M059J (cell line): ENCODE data around the gene HOXB8. TPM values are rescaled to one million over a fixed set of nuclear protein-coding genes. Genes with fewer than 3 reads are reported as not detected.
A peak's percentile ranks its signal among the peaks of the same experiment; 100 is the strongest.

ENCODE experiments used
- DNase-seq: peaks from one replicate; pipeline ENCODE4 v3.0.0-alpha.2; 2012; ENCODE audit warnings: low read depth
- total RNA-seq: library from RNA; depleted of rRNA; stranded (reverse); fragments of >200 nt; shearing (Covaris generic); gene quantifications from 2 replicates; pipeline ENCODE4 v1.2.3, GENCODE V29; 2014

The HOXB8 gene
- total RNA-seq, 1 experiment from 2014 or later: 5.5 TPM

- DNase-seq: peak; percentile 56
Observed at GRCh38 chr17:48624544-48625494, 9.7 kb upstream of the HOXB8 start.

DNA sequence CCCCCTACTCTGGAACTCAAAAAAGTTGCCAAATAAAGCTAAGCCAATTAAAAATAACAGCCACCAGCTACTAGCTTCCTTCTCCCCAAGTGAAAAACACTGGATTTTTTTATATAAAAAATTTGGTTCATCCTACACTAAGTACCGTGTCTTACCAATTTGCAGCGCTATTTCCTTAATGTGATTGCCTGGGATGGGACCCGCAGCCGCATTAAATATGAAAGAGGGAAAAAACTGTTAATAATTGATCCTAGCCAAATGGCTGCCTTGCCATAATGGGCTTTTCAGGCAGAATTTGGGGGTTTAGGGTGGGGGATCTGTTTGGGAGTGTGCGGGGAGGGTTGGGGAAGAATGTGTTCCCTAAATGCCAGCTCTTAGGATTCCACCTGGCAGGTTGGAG, 9.0 kb upstream of the HOXB8 start:
- DNase-seq: no peak

DNA sequence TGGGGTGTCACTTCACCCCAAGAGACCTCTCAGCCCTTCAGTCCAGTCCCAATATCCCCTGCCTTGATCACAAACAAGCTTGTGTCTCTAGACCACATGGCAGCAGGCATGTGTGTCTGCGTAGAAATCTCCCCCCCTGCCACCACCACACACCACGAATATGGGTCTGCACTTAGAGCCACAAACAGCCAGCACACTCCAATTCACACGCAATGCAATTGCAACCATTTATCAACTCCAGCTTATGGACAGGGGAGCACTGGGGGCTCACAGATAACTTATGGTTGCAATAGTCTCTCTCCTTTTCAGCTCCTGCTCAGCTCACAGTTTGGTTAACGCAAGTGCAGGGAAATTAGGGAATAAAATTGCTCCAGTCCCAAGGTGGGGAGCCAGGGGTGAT, 8.5 kb upstream of the HOXB8 start:
- DNase-seq: no peak

- DNase-seq: no peak
Observed at GRCh38 chr17:48622857-48623256, 7.8 kb upstream of the HOXB8 start.

- DNase-seq: no peak
Observed at GRCh38 chr17:48621410-48622392, 6.6 kb upstream of the HOXB8 start.

- DNase-seq: peak; percentile 12
Observed at GRCh38 chr17:48620461-48621139, 5.5 kb upstream of the HOXB8 start.

DNA sequence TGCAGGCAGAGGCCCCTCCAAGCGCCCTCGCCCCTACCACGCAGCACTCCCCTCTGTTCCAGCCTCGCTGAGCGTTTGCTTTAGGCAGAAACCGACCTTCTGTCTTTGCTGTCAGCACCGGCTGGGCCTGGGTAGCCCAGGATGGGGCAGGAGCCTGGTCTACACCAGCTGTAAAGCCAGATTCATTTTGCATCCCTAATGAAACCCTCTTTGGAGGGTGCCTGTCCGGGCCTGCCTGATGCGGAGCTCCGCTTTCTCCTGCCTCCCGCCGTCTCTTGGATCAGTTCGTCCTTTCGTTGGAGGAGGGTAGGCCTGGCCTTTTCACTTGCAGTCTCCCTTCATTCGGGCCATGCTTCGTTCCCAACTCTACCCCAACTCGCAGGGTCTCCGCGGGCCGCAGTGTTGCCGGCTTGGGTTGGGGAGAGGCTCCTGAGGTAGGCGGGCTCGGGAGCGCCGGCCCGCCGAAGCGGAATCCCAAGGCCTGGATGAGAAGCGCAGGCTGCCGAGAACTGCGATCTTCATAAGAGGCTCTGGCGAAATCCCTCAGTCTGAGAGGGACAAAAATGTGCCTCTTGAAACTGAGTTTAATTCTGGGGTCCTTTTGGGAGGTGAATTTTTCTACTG, 4.8 kb upstream of the HOXB8 start:
- no peak for DNase-seq

DNA sequence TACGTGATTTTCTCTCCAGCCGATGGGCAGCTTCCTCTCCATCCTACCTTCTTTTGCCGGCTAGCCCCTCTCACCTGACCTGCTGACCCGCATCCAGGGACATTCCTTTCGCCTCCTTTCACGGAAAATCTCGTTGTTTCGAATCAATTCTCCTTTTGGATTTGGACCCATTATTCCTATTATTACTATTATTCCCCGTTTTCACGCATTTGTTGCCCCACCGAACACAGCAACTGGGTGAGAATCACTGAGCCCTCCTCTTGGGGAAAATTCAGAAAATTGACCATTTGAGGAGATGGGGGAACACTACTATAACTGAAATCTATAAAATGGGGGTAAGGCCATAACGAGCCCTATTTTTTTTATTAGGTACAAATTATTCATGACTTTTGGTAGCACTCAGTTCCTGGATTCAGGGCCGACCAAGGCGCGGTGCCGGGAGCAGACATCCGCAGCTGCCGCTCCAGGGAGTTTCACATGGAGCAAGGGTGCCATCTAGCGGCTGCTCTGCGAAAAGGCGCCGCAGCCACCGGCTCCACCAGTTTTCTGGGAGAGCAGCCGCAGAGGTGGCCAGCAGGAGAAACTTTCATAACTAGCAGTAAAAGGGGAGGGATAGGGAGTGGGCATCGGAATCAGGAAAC, 3.3 kb upstream of the HOXB8 start:
- peak; percentile 83 for DNase-seq

GRCh38 chr17:48617471-48618255, 2.6 kb upstream of the HOXB8 start:
- DNase-seq: peak; percentile 24

DNA sequence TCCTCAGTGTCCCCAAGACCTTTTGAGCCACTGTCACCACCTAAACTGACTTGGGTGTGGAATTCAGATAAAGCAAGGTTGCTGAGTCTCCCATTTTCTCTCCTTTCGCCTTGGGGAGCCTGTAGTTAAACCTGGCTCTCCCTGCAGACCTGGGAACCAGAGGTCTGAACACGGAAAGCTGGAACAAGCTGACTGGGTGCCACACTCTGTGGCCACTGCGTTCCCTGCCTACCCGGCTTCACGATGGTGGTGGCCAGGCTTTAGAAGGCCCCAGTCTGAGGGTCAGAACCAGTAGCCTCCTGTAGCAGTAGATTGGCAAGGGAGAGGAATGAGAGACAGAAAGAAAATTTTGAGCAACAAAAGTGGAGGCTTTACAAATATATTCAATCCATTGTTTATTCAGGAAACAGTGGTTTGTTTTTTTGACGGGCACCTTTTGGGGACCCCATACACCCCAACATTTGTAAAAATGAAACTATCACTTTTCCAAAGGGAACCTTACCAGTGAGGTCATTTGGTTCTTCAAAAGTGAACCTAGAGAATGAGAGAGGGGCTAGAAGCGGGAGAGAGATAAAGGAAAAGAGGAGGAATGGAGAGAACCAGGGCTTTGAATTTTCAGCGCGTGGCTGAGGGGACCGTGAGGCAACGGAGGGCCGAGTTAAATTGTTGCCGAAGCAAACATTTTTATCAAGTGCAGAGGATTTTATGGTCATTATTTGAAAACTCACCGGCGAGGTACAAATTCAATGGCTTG, 1.8 kb upstream of the HOXB8 start:
- no peak for DNase-seq

GRCh38 chr17:48615963-48616716, 1.0 kb upstream of the HOXB8 start:
- no peak for DNase-seq

DNA sequence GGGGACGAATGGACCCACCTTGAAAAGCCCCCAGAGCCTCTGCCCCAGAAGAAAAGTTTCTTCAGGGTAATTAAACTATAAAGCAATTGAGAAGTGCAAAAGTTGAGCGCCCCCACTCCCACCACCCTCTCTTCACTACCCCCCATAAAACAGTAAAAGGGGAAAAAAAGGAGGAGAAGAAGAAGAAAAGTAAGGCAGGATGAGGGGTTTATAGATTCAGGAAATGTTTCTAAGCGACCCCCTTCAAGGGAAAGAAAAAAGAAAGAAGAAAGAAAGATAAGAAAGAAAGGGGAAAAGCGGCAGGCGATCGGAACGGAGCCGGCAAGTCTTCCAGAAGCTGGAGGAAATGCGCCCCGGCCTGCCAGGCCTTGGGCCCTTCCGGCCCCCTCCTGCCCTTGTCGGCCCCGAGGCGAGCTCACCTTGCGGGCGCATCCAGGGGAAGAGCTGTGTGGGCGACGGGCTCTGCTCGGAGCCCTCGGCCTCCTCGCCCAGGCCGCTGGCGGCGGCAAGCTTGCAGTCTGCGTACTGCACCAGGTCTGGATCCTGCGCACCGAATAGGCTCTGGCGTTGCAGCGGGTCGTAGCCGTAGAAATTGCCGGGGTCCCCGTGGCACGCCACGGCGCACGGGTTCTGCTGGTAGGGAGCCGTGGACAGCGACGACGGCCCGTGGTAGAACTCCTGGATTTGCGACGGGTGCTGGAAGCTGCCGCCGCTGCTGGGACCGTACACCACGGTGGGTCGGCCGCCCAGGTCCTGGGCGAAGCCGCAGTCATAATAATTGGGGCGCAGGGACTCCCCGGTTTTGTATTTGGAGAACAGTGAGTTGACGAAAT, 1.0 kb downstream of the HOXB8 start:
- peak; percentile 44 for DNase-seq

DNA sequence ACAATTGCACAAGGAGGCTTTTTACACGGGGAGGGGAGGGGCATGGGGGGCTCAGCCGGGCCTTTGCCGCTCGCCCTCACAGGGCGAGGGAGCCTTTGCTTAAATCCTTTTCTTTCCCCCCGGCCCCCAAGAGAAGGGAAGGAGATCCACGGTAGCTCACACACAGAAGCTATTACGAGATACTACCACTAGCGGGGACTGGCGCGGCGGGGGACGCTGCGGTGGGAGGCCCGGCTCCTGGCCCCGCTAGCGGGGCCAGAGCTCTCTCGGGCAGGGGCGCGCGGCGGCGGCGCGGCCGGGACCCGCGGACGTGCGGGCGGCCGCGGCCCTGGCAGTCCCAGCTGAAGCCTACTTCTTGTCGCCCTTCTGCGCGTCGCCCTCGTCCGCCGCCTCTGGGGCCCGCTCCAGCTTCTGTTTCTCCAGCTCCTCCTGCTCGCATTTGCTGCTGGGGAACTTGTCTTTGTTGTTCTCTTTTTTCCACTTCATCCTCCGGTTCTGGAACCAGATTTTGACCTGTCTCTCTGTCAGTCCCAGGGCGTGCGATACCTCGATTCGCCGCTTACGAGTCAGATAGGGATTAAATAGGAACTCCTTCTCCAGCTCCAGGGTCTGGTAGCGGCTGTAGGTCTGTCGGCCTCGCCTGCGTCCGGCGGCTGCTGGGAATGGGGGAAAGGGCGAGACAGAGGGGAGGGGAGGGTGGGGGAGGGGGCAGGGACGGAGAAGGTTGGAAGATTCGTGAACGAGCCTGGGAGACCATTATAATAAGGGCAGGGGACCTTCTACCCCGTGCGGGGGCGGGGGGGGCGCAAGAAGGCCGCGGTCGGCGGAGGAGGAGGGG, 2.0 kb downstream of the HOXB8 start:
- DNase-seq: peak; percentile 63

- peak; percentile 65 for DNase-seq
Observed at GRCh38 chr17:48612456-48612853, 2.6 kb downstream of the HOXB8 start.

- DNase-seq: peak; percentile 67
Observed at GRCh38 chr17:48611681-48612455, 3.2 kb downstream of the HOXB8 start.

DNA sequence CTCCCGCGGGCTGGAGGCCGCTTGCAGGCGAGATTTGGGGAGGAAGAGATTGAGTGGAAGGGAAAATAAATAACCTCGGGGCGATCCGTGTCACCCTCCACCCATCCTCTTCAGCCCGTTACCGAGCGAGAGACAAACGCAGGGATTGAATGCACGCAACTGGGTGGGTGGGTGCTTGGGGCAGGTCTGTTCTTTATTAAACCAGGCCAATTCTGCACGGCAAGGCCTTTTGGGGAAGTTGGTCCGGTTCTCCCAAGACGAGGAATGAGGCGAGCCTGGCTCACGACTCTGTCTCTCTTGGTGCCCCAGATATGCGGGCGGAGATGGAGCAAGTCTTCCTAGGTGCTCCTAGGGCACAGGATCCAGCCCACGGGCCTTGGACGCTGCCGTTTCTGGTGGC, 3.9 kb downstream of the HOXB8 start:
- peak; percentile 59 for DNase-seq
